K562 (cell line): ENCODE data around the gene CCDC136. TPM values are rescaled to one million over a fixed set of nuclear protein-coding genes. Genes with fewer than 3 reads are reported as not detected.

Experiments used
- BMI1 ChIP-seq: fragments of 150-350 bp; IDR thresholded peaks from 2 replicates; pipeline ENCODE4 v1.6.1; 2014; ENCODE audit warnings: low read length
- PTBP1 ChIP-seq: fragments of 200-400 bp; formaldehyde crosslinking; IDR thresholded peaks from 2 replicates; pipeline ENCODE4 v1.6.1; 2017; ENCODE audit warnings: low read depth, low read length
- SMAD3 ChIP-seq: fragments of 450-650 bp; formaldehyde crosslinking; conservative IDR thresholded peaks from 2 replicates; pipeline ENCODE4 v1.4.0; 2020; ENCODE audit warnings: mild to moderate bottlenecking
- STAG1 ChIP-seq: sonication (generic); formaldehyde crosslinking; IDR thresholded peaks from 2 replicates; pipeline ENCODE4 v1.5.0; 2020; ENCODE audit warnings: missing genetic modification reagents, borderline replicate concordance
- polyA plus RNA-seq, 8 experiments: library from polyadenylated mRNA; depleted of rRNA in 4 of 8; stranded (reverse) in 5 of 8; unstranded in 3 of 8; fragments of >200 nt; fragmentation: Nextera tagmentation in 2 of 8; fragmentation: Illumina TruSeq in 1 of 8; extraction: Ambion mirVana in 2 of 8; extraction: Trizol in 1 of 8; gene quantifications; 2 replicates each; pipeline versions ENCODE4 v1.2.1 to v1.2.3, GENCODE V29; 2011 to 2014; ENCODE audit warnings: inconsistent platforms in 1 of 8, missing spikeins in 1 of 8
- total RNA-seq, 7 experiments: library from RNA; depleted of rRNA in 6 of 7; stranded (reverse); fragments of >200 nt in 6 of 7; fragmentation: Illumina TruSeq in 2 of 7; extraction: Trizol in 2 of 7; gene quantifications; 2 replicates each; pipeline versions ENCODE4 v1.2.1 to v1.2.3, GENCODE V29; 2011 to 2021; ENCODE audit warnings: low replicate concordance in 1 of 7
- TF ChIP-seq, protein P1 (sequence below): fragments of 250-450 bp; sonication (Bioruptor Pico); IDR thresholded peaks from 2 replicates; pipeline ENCODE4 v1.4.0; 2020; ENCODE audit warnings: borderline replicate concordance
- TF ChIP-seq, protein P2 (sequence below): sonication (generic); formaldehyde crosslinking; IDR thresholded peaks from 2 replicates; pipeline ENCODE4 v1.8.0; 2022; ENCODE audit warnings: missing genetic modification reagents, mild to moderate bottlenecking, moderate library complexity, borderline replicate concordance
- TF ChIP-seq, protein P3 (sequence below): fragments of 450-650 bp; IDR thresholded peaks from 2 replicates; pipeline ENCODE4 v1.6.1; 2014; ENCODE audit warnings: low read depth, mild to moderate bottlenecking, moderate library complexity, borderline replicate concordance
- TF ChIP-seq, protein P4 (sequence below): sonication (generic); formaldehyde crosslinking; IDR thresholded peaks from 2 replicates; pipeline ENCODE4 v1.8.1; 2023; ENCODE audit warnings: mild to moderate bottlenecking, missing genetic modification reagents
- TF ChIP-seq, protein P5 (sequence below), 2 experiments: fragments of 450-650 bp in 1 of 2; sonication (generic) in 1 of 2; formaldehyde crosslinking in 1 of 2; IDR thresholded peaks; 2 replicates each; pipeline versions ENCODE4 v1.7.1 to v1.9.0; 2016 to 2022; ENCODE audit warnings: inconsistent platforms in 1 of 2, mild to moderate bottlenecking in 1 of 2, missing genetic modification reagents in 1 of 2

Gene CCDC136
- total and polyA plus RNA-seq, 9 of the 15 experiments (the other 6 are each of a cell fraction or from before 2014, with no cell fraction given), result 2.4 to 40.8 (median 26.5) TPM

DNA sequence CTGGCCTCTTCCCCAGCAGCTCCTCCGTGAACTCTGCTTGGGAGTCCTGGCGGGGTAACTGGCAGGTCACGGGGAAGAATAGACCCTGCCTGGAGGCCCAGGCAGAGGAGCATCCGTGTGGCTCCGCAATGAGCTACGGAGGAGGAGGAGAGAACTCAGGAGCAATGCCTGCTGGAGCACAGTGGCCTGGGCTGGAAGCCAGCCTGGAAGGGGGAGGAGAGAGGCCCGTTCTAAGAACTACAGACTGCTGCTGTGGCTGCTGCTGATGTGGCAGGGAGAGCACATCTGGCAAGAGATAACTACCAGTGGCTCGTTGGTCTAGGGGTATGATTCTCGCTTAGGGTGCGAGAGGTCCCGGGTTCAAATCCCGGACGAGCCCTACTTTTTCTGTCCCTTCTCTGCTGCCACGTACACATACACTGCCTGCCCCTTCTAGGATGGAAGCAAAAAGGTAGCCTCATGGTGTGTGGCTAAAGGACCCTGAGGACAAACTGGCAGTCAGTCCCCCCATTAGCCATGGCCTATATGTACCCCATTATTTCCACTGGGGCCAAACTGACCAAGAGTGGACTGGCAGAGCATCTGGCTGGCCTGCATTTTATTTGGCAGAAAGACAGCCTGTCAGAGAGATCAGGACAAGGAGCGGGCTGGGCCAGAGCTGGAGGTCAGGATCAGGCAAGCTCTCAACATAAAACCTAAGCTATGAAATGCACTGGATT is 8.5 kb upstream of the CCDC136 start (continued):
- TF ChIP-seq, protein P1, sequence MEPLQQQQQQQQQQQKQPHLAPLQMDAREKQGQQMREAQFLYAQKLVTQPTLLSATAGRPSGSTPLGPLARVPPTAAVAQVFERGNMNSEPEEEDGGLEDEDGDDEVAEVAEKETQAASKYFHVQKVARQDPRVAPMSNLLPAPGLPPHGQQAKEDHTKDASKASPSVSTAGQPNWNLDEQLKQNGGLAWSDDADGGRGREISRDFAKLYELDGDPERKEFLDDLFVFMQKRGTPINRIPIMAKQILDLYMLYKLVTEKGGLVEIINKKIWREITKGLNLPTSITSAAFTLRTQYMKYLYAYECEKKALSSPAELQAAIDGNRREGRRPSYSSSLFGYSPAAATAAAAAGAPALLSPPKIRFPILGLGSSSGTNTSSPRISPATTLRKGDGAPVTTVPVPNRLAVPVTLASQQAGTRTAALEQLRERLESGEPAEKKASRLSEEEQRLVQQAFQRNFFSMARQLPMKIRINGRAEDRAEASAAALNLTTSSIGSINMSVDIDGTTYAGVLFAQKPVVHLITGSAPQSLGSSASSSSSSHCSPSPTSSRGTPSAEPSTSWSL (CRISPR knock-in tag), result 0 out of 2 replicates have a peak, but pooled peaks have one; percentile 46
- TF ChIP-seq, protein P2, sequence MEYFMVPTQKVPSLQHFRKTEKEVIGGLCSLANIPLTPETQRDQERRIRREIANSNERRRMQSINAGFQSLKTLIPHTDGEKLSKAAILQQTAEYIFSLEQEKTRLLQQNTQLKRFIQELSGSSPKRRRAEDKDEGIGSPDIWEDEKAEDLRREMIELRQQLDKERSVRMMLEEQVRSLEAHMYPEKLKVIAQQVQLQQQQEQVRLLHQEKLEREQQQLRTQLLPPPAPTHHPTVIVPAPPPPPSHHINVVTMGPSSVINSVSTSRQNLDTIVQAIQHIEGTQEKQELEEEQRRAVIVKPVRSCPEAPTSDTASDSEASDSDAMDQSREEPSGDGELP (CRISPR knock-in tag), result peak; percentile 88
- TF ChIP-seq, protein P3, sequence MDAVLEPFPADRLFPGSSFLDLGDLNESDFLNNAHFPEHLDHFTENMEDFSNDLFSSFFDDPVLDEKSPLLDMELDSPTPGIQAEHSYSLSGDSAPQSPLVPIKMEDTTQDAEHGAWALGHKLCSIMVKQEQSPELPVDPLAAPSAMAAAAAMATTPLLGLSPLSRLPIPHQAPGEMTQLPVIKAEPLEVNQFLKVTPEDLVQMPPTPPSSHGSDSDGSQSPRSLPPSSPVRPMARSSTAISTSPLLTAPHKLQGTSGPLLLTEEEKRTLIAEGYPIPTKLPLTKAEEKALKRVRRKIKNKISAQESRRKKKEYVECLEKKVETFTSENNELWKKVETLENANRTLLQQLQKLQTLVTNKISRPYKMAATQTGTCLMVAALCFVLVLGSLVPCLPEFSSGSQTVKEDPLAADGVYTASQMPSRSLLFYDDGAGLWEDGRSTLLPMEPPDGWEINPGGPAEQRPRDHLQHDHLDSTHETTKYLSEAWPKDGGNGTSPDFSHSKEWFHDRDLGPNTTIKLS, result peak; percentile 98
- TF ChIP-seq STAG1 (CRISPR knock-in tag), result no peak
- TF ChIP-seq PTBP1, result peak; percentile 85; the same call in 1 of the 2 replicates
- TF ChIP-seq, protein P4, sequence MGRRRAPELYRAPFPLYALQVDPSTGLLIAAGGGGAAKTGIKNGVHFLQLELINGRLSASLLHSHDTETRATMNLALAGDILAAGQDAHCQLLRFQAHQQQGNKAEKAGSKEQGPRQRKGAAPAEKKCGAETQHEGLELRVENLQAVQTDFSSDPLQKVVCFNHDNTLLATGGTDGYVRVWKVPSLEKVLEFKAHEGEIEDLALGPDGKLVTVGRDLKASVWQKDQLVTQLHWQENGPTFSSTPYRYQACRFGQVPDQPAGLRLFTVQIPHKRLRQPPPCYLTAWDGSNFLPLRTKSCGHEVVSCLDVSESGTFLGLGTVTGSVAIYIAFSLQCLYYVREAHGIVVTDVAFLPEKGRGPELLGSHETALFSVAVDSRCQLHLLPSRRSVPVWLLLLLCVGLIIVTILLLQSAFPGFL, result peak; percentile 91; the same call in 1 of the 2 replicates
- TF ChIP-seq, protein P5, sequence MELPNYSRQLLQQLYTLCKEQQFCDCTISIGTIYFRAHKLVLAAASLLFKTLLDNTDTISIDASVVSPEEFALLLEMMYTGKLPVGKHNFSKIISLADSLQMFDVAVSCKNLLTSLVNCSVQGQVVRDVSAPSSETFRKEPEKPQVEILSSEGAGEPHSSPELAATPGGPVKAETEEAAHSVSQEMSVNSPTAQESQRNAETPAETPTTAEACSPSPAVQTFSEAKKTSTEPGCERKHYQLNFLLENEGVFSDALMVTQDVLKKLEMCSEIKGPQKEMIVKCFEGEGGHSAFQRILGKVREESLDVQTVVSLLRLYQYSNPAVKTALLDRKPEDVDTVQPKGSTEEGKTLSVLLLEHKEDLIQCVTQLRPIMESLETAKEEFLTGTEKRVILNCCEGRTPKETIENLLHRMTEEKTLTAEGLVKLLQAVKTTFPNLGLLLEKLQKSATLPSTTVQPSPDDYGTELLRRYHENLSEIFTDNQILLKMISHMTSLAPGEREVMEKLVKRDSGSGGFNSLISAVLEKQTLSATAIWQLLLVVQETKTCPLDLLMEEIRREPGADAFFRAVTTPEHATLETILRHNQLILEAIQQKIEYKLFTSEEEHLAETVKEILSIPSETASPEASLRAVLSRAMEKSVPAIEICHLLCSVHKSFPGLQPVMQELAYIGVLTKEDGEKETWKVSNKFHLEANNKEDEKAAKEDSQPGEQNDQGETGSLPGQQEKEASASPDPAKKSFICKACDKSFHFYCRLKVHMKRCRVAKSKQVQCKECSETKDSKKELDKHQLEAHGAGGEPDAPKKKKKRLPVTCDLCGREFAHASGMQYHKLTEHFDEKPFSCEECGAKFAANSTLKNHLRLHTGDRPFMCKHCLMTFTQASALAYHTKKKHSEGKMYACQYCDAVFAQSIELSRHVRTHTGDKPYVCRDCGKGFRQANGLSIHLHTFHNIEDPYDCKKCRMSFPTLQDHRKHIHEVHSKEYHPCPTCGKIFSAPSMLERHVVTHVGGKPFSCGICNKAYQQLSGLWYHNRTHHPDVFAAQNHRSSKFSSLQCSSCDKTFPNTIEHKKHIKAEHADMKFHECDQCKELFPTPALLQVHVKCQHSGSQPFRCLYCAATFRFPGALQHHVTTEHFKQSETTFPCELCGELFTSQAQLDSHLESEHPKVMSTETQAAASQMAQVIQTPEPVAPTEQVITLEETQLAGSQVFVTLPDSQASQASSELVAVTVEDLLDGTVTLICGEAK (IDR thresholded peaks at IDR 0.05), result peak; percentile 92
- TF ChIP-seq, protein P5 (CRISPR knock-in tag; IDR thresholded peaks at IDR 0.05), result peak; percentile 58
- TF ChIP-seq SMAD3 (CRISPR knock-in tag), result peak; percentile 56; the same call in 1 of the 2 replicates
- TF ChIP-seq BMI1, result no peak
- TF ChIP-seq, all 486 proteins: peak for 197
